Chondrocyte (in vitro differentiated cells): ENCODE data around the gene CNPY4. TPM values are rescaled to one million over a fixed set of nuclear protein-coding genes. Genes with fewer than 3 reads are reported as not detected.

Source experiments
- DNase-seq: peaks from one replicate; pipeline ENCODE4 v3.0.0; 2021; ENCODE audit warnings: mixed read lengths, low spot score
- H3K27ac Mint-ChIP-seq: one replicate; pipeline ENCODE4 v1.8.0; 2021; ENCODE audit warnings: mild to moderate bottlenecking, moderate library complexity, mixed read lengths; ENCODE audit not compliant: unreplicated experiment
- H3K27me3 Mint-ChIP-seq: 2 replicates; pipeline ENCODE4 v1.8.0; 2021; ENCODE audit warnings: low read depth, mixed read lengths
- H3K36me3 Mint-ChIP-seq: 2 replicates; pipeline ENCODE4 v1.8.0; 2021; ENCODE audit warnings: low read depth, mixed read lengths
- H3K4me1 Mint-ChIP-seq: 2 replicates; pipeline ENCODE4 v1.8.0; 2021; ENCODE audit warnings: low read depth, mild to moderate bottlenecking, mixed read lengths
- H3K4me3 Mint-ChIP-seq: one replicate; pipeline ENCODE4 v1.8.0; 2021; ENCODE audit warnings: mild to moderate bottlenecking, moderate library complexity, mixed read lengths; ENCODE audit not compliant: unreplicated experiment
- H3K9me3 Mint-ChIP-seq: 2 replicates; pipeline ENCODE4 v1.8.0; 2021; ENCODE audit warnings: low read depth, mixed read lengths
- total RNA-seq: library from RNA; stranded (reverse); gene quantifications from 3 replicates; pipeline ENCODE4 v1.2.1, GENCODE V29; 2021
- TF ChIP-seq, protein P1 (sequence below): fragments of 200-600 bp; sonication (generic); IDR thresholded peaks from 2 replicates; pipeline ENCODE4 v1.5.0; 2021; ENCODE audit warnings: antibody characterized with exemption, mild to moderate bottlenecking, moderate library complexity

The CNPY4 gene
- total RNA-seq, 1 donor from 2014 or later: 31.5 TPM

DNA sequence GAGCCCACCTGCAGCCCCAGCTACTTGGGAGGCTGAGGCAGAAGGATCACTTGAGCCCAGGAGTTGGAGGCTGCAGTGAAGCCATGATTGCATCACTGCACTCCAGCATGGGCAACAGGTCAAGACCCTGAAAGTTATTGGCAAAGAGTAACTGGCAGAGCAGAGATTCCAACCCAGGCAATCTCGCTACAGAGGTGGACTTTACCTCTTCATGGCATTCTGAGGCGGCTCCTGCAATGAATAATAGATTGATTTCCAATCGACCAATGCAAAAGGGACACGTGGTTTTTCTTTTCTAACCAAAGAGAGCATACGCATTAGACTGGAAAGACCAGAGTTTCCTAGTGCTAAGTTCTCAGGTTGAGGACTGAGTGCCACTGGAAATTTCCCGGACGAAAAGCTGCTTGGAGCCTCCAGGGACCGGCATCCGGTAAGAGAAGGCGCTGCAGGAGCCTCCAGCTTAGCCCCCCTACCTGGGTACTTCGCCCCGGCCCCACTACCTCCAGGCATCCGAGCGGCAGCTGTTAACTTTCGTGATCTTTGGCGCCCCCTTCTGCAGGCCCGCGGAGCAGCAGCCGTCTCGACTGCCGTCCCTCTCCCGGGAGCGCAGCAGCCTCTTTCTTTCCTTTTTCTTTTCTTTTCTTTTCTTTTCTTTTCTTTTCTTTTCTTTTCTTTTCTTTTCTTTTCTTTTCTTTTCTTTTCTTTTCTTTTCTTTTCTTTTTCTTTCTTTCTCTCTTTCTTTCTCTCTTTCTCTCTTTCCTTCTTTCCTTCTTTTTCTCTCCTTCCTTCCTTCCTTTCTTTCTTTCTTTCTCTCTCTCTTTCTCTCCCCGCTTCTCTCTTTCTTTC, 11.4 kb downstream of the CNPY4 start:
- TF ChIP-seq, protein P1, sequence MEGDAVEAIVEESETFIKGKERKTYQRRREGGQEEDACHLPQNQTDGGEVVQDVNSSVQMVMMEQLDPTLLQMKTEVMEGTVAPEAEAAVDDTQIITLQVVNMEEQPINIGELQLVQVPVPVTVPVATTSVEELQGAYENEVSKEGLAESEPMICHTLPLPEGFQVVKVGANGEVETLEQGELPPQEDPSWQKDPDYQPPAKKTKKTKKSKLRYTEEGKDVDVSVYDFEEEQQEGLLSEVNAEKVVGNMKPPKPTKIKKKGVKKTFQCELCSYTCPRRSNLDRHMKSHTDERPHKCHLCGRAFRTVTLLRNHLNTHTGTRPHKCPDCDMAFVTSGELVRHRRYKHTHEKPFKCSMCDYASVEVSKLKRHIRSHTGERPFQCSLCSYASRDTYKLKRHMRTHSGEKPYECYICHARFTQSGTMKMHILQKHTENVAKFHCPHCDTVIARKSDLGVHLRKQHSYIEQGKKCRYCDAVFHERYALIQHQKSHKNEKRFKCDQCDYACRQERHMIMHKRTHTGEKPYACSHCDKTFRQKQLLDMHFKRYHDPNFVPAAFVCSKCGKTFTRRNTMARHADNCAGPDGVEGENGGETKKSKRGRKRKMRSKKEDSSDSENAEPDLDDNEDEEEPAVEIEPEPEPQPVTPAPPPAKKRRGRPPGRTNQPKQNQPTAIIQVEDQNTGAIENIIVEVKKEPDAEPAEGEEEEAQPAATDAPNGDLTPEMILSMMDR: peak; percentile 92
- no peaks in the 10 kb centered on the region for H3K9me3 Mint-ChIP-seq
- peak overlapping the region; percentile 4 for H3K4me3 Mint-ChIP-seq
- H3K36me3 Mint-ChIP-seq: no peaks in the 10 kb centered on the region
- H3K4me1 Mint-ChIP-seq: peaks cover 17% of the 10 kb centered on the region
- H3K27me3 Mint-ChIP-seq: no peaks in the 10 kb centered on the region
- no peak overlapping the region for H3K27ac Mint-ChIP-seq
- no peak for DNase-seq

GRCh38 chr7:100132126-100132525, 12.7 kb downstream of the CNPY4 start:
- DNase-seq: no peak
- Mint-ChIP-seq H3K4me3 (no peak overlapping the region), H3K36me3 (no peaks in the 10 kb centered on the region), H3K27ac (no peak overlapping the region), H3K4me1 (peaks cover 10% of the 10 kb centered on the region), H3K27me3 (no peaks in the 10 kb centered on the region), H3K9me3 (no peaks in the 10 kb centered on the region)
- TF ChIP-seq, protein P1: no peak

GRCh38 chr7:100132697-100133151, 13.3 kb downstream of the CNPY4 start:
- Mint-ChIP-seq H3K4me3 (no peak overlapping the region), H3K4me1 (peaks cover 10% of the 10 kb centered on the region), H3K36me3 (no peaks in the 10 kb centered on the region), H3K27ac (no peak overlapping the region), H3K27me3 (no peaks in the 10 kb centered on the region), H3K9me3 (no peaks in the 10 kb centered on the region)
- TF ChIP-seq, protein P1: peak; percentile 87
- DNase-seq: no peak

DNA sequence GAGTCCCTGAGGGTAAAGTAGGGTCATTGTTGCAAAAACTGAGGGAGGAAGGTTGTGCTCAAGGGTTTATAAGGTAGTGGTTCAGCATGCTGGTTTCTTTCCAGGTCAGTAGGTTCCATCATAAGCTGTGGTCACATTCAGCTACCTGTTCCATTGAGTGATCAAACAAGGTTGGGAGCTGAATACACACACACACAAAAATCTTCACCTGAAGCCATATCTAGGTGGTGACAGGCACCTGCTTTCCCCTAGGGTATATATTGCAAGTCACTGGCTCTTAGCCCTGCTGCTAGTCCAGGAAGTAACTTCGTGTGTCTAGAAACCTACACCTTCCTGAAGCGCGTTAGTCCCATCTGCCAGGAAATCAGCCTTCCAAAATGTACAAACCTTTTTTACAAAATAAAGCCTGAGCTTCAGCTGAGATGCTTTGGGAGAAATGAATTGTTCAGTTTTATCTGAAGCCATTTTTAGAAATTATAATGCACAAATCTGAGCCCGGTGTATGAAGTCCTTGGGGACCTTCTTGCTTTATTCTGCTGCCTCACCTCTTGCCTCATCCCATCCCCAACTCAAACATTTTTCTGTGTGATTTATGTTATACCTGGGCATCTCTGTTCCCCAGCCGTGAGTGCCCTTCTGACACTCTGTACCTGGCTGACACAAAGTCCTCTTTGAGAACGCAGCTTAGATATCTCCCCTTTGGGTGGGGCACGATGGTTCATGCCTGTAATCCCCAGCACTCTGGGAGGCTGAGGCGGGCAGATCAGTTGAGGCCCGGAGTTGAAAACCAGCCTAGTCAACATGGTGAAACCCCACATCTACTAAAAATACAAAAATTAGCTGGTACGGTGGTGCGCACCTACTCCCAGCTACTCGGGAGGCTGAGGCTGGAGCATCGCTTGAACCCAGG, 18.7 kb downstream of the CNPY4 start:
- TF ChIP-seq, protein P1: no peak
- no peaks in the 10 kb centered on the region for H3K27me3 Mint-ChIP-seq
- H3K4me3 Mint-ChIP-seq: no peak overlapping the region
- no peak overlapping the region for H3K27ac Mint-ChIP-seq
- DNase-seq: no peak
- H3K36me3 Mint-ChIP-seq: no peaks in the 10 kb centered on the region
- H3K9me3 Mint-ChIP-seq: no peaks in the 10 kb centered on the region
- no peaks in the 10 kb centered on the region for H3K4me1 Mint-ChIP-seq

DNA sequence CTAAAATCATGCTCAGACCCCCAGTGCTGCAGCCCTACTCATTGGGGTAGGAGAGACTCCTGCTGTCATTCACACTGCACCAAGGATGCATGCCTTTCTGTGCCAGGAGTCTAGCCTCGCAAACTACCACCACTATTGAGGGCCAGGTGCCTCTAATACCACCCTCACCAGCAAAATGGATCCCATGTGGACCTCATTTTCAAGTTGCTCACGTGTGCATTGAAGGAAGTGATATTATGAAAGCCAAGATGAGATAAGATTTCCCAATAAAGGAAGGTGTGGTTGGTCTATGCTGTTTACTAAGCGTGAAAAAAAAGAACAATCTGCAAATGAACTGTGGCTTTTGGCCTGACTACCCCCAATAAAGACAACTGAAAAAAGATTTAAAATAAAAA, 22.1 kb downstream of the CNPY4 start:
- H3K36me3 Mint-ChIP-seq: no peaks in the 10 kb centered on the region
- H3K9me3 Mint-ChIP-seq: no peaks in the 10 kb centered on the region
- TF ChIP-seq, protein P1: no peak
- no peaks in the 10 kb centered on the region for H3K27me3 Mint-ChIP-seq
- no peak for DNase-seq
- no peaks in the 10 kb centered on the region for H3K4me1 Mint-ChIP-seq
- no peak overlapping the region for H3K27ac Mint-ChIP-seq
- H3K4me3 Mint-ChIP-seq: no peak overlapping the region
